MM.1S (cell line): ENCODE data around the gene DIAPH3.

Source experiments
- DNase-seq: peaks from one replicate; pipeline ENCODE4 v3.0.0-alpha.2; 2015
- H2AFZ ChIP-seq: fragments of 300-600 bp; sonication (generic); 2 replicates; pipeline ENCODE4 v1.6.0; 2016; ENCODE audit warnings: antibody characterized with exemption, low read length
- H3F3A ChIP-seq: fragments of 300-600 bp; sonication (generic); 2 replicates; pipeline ENCODE4 v1.6.1; 2016; ENCODE audit warnings: mild to moderate bottlenecking, antibody characterized with exemption, low read length, moderate library complexity, mixed read lengths; ENCODE audit not compliant: insufficient read depth
- H3K27ac ChIP-seq: fragments of 300-600 bp; sonication (generic); 2 replicates; pipeline ENCODE4 v1.5.1; 2016; ENCODE audit warnings: mild to moderate bottlenecking, low read length
- H3K27me3 ChIP-seq: fragments of 300-600 bp; sonication (generic); replicated peaks from 2 replicates; pipeline ENCODE4 v1.6.0; 2016; ENCODE audit warnings: low read length; ENCODE audit not compliant: insufficient read depth
- H3K36me3 ChIP-seq: fragments of 300-600 bp; sonication (generic); replicated peaks from 2 replicates; pipeline ENCODE4 v1.6.1; 2016; ENCODE audit warnings: mild to moderate bottlenecking, low read length, mixed read lengths; ENCODE audit not compliant: insufficient read depth
- H3K4me1 ChIP-seq: fragments of 300-600 bp; sonication (generic); 2 replicates; pipeline ENCODE4 v1.6.1; 2016; ENCODE audit warnings: low read length, mixed read lengths
- H3K4me2 ChIP-seq: fragments of 300-600 bp; sonication (generic); 2 replicates; pipeline ENCODE4 v1.6.0; 2016; ENCODE audit warnings: low read depth, low read length
- H3K4me3 ChIP-seq: fragments of 300-600 bp; sonication (generic); 2 replicates; pipeline ENCODE4 v1.5.1; 2016; ENCODE audit warnings: low read length, mixed read lengths
- H3K79me2 ChIP-seq: fragments of 300-600 bp; sonication (generic); 2 replicates; pipeline ENCODE4 v1.6.1; 2016; ENCODE audit warnings: mixed run types, low read length, mixed read lengths
- H3K9ac ChIP-seq: fragments of 300-600 bp; sonication (generic); 2 replicates; pipeline ENCODE4 v1.6.1; 2016; ENCODE audit warnings: low read length, mixed read lengths
- H3K9me2 ChIP-seq: fragments of 300-600 bp; sonication (generic); replicated peaks from 2 replicates; pipeline ENCODE4 v1.6.1; 2016; ENCODE audit warnings: mild to moderate bottlenecking, low read length, mixed read lengths; ENCODE audit not compliant: insufficient read depth
- H3K9me3 ChIP-seq: fragments of 300-600 bp; sonication (generic); replicated peaks from 2 replicates; pipeline ENCODE4 v1.6.1; 2016; ENCODE audit warnings: mild to moderate bottlenecking, low read length, mixed read lengths; ENCODE audit not compliant: insufficient read depth
- H4K20me1 ChIP-seq: fragments of 300-600 bp; sonication (generic); 2 replicates; pipeline ENCODE4 v1.6.1; 2016; ENCODE audit warnings: mild to moderate bottlenecking, low read length, moderate library complexity, mixed read lengths; ENCODE audit not compliant: insufficient read depth
- EZH2 ChIP-seq: fragments of 300-600 bp; sonication (generic); optimal IDR thresholded peaks from 2 replicates; pipeline ENCODE3; 2017; ENCODE audit warnings: low read depth, mild to moderate bottlenecking, antibody characterized with exemption, low read length, mixed read lengths
- EZH2phosphoT487 ChIP-seq: fragments of 300-600 bp; sonication (generic); IDR thresholded peaks from 2 replicates; pipeline ENCODE4 v1.6.1; 2018; ENCODE audit warnings: antibody characterized with exemption, low read length
- TF ChIP-seq, protein P1 (sequence below): fragments of 300-600 bp; sonication (generic); IDR thresholded peaks from 2 replicates; pipeline ENCODE4 v1.5.1; 2016; ENCODE audit warnings: antibody characterized with exemption, low read length, mixed read lengths

DIAPH3 gene

DNA sequence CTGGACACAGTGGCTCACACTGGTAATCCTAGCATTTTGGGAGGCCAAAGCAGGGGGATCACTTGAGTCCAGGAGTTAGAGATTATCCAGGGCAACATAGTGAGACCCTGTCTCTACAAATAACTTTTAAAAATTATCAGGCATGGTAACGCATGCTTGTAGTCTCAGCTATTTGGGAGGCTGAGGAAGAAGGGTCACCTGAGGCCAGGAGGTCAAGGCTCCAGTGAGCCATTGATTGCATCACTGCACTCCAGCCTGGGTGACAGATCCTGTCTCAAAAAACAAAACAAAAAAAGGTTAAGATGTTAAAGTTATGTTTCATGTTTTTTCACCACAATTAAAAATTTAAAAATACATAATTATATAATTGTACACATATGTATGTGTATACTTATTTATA, 19.2 kb upstream of the DIAPH3 start:
- Histone ChIP-seq H3K27me3 (no peaks in the 10 kb centered on the region), H3K27ac (no peak overlapping the region), H3K79me2 (no peaks in the 10 kb centered on the region), H3F3A (no peaks in the 10 kb centered on the region), H3K4me3 (no peak overlapping the region), H2AFZ (no peak overlapping the region), H3K4me1 (no peaks in the 10 kb centered on the region), H4K20me1 (no peaks in the 10 kb centered on the region), H3K9me3 (no peaks in the 10 kb centered on the region), H3K9me2 (no peaks in the 10 kb centered on the region), H3K36me3 (no peaks in the 10 kb centered on the region), H3K4me2 (no peak overlapping the region), H3K9ac (no peak overlapping the region)
- TF ChIP-seq, protein P1, sequence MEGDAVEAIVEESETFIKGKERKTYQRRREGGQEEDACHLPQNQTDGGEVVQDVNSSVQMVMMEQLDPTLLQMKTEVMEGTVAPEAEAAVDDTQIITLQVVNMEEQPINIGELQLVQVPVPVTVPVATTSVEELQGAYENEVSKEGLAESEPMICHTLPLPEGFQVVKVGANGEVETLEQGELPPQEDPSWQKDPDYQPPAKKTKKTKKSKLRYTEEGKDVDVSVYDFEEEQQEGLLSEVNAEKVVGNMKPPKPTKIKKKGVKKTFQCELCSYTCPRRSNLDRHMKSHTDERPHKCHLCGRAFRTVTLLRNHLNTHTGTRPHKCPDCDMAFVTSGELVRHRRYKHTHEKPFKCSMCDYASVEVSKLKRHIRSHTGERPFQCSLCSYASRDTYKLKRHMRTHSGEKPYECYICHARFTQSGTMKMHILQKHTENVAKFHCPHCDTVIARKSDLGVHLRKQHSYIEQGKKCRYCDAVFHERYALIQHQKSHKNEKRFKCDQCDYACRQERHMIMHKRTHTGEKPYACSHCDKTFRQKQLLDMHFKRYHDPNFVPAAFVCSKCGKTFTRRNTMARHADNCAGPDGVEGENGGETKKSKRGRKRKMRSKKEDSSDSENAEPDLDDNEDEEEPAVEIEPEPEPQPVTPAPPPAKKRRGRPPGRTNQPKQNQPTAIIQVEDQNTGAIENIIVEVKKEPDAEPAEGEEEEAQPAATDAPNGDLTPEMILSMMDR, result no peak
- TF ChIP-seq EZH2phosphoT487, result no peak
- TF ChIP-seq EZH2, result no peak
- no peak for DNase-seq

DNA sequence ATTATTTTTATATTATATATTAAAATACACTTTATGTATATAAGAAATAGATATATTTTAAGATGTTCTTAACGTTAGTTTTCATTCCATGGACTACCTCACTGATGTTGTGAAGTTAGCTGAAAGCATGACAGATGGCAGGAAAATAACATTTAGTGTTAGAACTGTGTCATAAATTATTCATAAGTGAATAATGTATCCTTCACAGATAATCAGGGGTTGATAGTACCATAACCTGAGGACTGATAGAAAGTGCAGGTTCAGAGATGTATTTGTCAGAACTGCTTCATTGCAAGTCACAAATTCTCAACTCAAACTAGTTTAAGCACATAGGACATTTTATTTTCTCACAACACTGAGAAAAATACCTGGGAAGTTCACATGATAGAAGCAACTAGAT, 14.6 kb upstream of the DIAPH3 start:
- no peak overlapping the region for H3K4me3 ChIP-seq
- no peak for DNase-seq
- no peaks in the 10 kb centered on the region for H3K36me3 ChIP-seq
- no peak overlapping the region for H3K27ac ChIP-seq
- no peaks in the 10 kb centered on the region for H3K9me2 ChIP-seq
- H2AFZ ChIP-seq, result no peak overlapping the region
- H4K20me1 ChIP-seq, result no peaks in the 10 kb centered on the region
- H3F3A ChIP-seq, result no peaks in the 10 kb centered on the region
- TF ChIP-seq EZH2phosphoT487 (no peak), EZH2 (no peak)
- TF ChIP-seq, protein P1, result no peak
- no peaks in the 10 kb centered on the region for H3K27me3 ChIP-seq
- H3K4me2 ChIP-seq, result no peak overlapping the region
- no peaks in the 10 kb centered on the region for H3K79me2 ChIP-seq
- H3K9me3 ChIP-seq, result no peaks in the 10 kb centered on the region
- H3K4me1 ChIP-seq, result no peaks in the 10 kb centered on the region
- no peak overlapping the region for H3K9ac ChIP-seq

DNA sequence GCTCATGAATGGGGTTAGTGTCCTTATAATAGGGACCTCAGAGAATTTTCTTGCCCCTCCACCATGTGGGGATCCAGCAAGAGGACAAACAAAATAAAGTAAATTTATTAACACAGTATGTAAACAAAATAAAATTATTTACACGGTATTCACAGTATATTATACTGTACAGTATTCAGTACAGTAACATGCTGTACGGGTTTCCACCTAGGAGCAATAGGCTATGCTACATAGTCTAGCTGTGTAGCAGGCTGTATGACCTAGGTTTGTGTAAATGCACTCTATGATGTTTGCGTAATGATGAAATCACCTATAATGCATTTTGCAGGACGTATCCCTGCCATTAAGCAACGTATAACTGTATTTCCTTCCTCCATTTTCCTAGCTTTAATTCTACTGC, 11.8 kb upstream of the DIAPH3 start:
- H3K9ac ChIP-seq, result no peak overlapping the region

More for the DNA sequence above, 11.8 kb upstream of the DIAPH3 start:
- no peak overlapping the region for H3K27ac ChIP-seq
- TF ChIP-seq EZH2phosphoT487 (no peak), EZH2 (no peak)
- TF ChIP-seq, protein P1, result no peak
- no peaks in the 10 kb centered on the region for H3K9me2 ChIP-seq
- no peaks in the 10 kb centered on the region for H3K4me1 ChIP-seq
- H3K4me3 ChIP-seq, result no peak overlapping the region
- no peaks in the 10 kb centered on the region for H3K9me3 ChIP-seq
- H3K79me2 ChIP-seq, result no peaks in the 10 kb centered on the region
- H3F3A ChIP-seq, result no peaks in the 10 kb centered on the region
- H2AFZ ChIP-seq, result no peak overlapping the region
- no peaks in the 10 kb centered on the region for H4K20me1 ChIP-seq
- H3K27me3 ChIP-seq, result no peaks in the 10 kb centered on the region
- no peaks in the 10 kb centered on the region for H3K36me3 ChIP-seq
- no peak overlapping the region for H3K4me2 ChIP-seq
- no peak for DNase-seq
